A172 (cell line): ENCODE data around the gene CD247. TPM values are rescaled to one million over a fixed set of nuclear protein-coding genes. Genes with fewer than 3 reads are reported as not detected.

Experiments
- DNase-seq: peaks from one replicate; pipeline ENCODE4 v3.0.0-alpha.2; 2015; ENCODE audit warnings: low spot score
- total RNA-seq: library from RNA; depleted of rRNA; stranded (reverse); fragments of >200 nt; shearing (Covaris generic); gene quantifications from 2 replicates; pipeline ENCODE4 v1.2.3, GENCODE V29; 2014; rRNA removed

The CD247 gene
- total RNA-seq, 1 experiment from 2014 or later, result not detected

DNA sequence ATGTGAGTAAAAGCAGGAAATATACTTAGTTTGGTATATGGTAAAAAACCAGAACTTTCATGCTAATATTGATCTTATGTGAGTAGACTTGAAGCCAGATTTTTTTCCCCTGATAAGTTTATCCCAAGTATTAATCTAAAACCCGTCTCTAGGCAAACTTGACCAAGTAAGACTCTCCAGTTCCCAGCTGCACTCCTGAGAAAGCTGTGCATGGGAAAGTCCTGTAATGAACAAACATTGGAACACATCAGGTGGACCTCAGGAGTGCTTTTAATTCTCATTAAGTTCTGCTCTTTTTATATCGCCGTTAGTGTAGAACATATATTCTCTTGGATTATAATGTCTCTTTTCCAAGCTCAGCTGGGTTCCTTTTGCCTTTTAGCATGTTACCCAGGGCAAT lies 105.0 kb downstream of the CD247 start:
- no peak for DNase-seq

DNA sequence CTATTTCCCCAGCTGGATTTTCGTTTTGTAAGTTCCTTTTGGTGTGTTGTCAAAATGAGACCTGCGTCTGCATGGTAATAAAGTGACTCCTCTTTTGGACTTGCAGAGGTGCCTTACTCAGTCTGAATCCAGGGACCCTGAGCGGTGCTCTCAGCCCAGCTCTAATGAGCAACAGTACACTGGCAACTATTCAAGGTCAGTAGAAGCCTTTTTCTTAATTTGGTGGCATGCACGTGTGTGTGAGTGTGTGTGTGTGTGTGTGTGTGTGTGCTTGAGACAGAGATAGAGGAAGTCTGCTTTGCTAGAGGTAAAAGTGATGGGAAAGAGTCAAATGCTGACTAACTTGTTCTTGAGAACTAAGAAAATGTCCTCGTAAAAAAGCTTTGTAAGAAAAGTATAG lies 105.4 kb downstream of the CD247 start:
- no peak for DNase-seq

DNA sequence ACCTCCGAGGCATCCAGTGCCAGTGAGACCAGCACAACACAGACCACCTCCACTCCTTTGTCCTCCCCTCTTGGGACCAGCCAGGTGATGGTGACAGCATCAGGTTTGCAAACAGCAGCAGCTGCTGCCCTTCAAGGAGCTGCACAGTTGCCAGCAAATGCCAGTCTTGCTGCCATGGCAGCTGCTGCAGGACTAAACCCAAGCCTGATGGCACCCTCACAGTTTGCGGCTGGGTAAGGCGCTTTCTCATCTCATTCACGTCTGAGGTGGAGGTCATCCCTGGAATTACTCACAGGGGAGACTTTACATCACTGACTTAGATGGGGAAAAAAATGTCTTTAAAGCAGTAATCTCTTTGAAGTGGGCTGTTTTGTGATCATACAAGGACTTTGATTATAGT lies 106.3 kb downstream of the CD247 start:
- no peak for DNase-seq

DNA sequence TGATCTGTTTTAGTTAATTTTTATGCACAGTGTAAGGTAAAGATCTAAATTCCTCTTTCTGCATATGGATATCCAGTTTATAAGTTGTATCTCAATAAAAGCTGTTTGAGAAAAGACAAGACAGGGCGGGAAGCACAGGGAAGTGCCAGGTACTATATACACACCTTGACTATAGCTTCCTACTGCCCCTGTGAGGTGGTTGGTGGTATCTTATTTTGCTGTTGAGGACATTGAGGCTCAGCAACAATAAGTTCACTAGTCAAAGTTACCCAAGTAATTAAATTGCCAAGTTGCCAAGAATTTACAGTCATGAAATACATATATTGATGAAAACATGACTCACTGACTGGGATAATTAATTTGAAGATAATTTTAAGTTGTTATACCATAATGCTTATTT lies 109.1 kb downstream of the CD247 start:
- peak; percentile 6 for DNase-seq

DNA sequence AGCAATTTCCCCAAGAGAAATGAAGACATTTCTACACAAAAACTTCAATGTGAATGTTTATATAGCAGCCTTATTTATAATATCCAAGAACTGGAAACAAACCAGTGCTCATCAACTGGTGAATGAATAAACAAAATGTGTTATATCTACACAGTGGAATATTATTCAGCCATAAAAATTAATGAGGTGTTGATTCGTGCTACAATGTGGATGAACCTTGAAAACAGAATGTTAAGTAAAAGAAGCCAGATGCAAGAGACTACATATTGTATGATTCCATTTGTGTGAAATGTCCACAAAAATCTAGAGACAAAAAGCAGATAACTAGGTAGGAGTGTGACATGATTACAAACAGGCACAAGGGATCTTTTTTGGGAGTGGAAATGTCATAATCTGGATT lies 110.0 kb downstream of the CD247 start:
- no peak for DNase-seq

DNA sequence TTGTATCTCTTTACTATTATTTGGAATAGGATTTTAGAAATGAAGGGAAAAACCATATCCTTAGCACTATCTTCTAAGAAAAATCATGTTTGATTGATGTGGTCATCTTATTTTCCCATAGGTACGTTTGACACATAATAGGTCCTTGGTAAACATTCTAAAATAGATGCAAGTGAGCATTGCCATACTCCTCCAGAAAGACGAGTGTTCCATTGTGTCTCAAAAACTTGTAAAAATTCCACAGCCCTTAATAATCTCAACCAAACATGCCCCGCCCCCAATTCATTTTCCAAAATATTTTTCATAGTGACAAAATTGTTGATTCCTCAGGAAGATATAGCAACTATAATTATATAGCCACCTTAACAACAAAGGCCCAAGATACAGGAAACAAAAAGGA lies 113.4 kb downstream of the CD247 start:
- DNase-seq, result no peak

DNA sequence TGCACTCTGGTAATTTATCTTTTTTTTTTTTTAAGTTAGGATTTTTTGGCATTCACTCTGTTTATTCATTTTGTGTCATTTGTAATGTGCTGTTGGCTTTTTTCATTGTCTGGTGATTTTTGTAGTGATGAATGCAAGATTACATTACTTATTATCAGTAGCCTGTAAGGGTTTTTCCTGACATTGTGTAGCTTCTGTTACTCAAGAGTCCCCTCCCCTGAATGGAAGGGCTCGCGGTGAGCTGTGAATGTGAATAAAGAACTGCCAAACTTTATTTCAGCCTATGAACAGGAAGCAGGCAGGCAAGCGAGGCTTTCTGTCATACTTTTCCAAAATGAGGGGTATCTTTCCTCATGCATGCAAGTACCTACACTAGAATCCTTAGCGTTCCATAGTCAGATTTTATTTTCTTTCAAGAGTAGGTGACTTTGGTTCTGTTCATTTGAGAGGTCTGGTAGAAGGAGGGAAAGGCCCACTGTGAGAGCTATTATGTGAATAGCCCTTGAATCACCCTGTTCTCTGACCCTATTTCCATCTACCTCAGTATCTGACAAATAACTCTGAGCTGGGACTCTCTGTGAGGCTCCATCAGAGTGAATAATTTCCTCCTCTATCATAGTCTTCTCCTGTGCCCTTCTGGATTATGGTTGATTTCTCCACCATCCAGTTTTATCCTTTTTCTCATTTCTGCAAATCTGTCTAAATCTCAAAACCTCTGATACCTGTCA lies 114.0 kb downstream of the CD247 start:
- no peak for DNase-seq

DNA sequence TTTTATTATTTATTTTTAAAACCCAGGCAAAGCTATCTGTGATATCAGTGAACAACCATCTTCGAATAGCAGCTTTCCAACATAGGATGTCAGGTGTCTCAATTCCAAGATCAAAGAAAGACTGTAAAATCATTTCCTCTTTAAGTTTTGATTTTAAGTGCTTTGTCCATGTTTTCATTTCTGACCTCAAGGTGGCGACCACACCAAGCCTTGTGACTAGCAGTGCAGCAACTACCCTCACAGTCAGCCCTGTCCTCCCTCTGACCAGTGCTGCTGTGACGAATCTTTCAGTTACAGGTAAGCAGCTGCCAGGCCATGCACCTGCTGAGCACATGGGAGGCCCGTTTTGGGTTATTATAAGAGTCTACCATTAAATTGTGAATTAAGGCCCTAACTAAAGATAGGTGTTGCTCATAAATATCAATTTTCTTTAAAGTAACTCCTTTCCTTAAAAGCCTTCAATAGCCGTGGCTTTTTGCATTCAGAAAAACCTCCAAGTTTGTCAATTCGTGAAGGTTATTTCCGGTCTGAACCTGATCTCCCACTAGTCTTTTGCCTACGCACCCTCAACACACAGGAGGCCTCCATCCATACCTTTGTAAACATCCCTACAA lies 117.0 kb downstream of the CD247 start:
- peak; percentile 66 for DNase-seq

DNA sequence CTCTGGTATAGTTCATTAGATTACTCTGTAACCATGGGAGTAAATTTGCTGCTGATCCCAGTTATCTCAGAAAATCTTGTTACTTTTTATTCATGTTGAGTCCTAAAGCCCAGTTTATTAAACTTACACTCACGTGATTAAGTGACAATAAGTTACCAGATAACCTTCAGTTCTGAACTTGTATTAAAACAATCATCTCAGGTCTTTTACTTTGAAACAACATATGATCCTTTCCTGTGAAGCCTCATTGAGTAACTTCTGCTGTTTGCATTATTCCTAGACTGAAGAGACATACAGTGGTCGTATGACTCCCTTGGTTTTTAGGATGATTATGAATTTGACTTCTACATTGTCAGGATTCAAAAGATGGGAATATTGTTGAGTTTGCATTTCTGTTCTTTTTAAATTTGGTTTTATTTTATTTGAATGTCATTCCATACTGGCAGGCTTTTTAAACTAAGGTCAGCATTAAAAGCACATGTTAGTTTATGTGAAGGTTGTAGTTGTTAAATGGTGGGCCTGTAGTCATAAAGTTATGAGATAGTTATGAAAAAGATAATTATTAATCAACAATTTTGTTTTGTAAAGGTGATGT lies 117.9 kb downstream of the CD247 start:
- DNase-seq, result no peak

DNA sequence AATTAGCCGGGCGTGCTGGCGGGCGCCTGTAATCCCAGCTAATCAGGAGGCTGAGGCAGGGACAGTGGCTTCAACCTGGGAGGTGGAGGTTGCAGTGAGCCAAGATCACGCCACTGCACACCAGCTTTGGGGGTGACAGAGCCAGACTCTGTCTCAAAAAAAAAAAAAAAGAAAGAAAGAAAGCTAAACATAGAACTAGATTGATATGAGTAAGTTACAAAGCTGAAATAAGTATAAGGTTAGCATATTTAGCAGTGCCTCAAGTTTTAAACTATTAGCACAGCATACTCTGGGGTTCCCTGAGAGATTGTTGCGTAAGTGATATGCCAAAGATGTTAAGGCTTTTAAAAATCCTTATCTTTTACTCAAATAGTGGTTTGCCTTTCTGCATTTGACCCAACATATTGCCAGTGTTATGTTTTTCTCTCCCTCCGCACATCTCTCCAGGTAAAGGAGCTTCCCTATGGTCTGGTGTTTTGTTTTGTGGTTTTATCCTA lies 126.1 kb downstream of the CD247 start:
- no peak for DNase-seq

DNA sequence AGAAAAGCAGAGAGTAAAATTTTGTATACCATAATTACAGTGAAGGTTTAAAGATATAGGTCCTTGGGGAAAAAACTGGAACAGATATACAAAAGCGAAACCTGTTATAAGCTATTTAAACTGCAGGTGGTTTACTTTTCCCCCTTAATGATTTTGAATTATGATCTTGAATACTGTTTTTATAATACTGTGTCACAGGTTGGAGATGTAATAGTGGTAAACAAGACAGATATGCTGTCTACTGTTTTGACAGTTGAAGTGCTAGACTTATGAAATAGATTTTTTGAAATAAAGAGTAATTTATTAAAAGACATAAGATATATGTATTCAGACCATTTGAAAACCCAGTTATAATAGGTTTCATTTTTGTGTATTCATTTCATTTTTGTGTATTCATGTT lies 129.4 kb downstream of the CD247 start:
- no peak for DNase-seq

DNA sequence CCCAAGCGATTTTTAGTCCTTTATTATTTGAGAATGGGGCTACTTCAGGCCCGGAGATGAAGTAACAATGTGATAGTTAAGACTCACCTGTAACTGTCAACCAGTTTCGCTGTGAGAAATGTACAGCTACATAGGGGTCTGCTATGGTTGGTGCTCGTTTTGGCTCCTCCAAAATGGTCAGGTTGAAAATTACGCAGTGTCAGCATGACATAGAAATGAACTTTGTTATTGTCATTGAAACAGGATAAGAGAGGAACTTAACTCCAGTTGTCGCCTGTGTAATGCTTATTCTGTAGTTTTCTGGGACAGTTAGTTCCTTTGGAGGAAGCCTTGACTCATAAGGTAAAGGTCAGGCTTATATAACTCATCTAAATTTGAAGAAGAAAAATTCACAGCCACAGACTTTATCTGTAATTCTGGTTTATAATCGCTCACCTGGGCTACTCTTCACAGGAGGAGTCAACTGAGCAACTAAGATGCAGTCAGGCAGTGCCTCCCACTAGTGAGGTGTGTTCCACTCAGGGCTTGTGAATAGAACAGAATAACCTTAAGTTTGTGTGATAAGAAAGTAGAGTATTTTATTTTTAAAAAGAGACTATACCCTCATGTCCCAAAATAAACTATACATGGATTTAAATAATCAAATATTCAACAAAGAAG lies 130.9 kb downstream of the CD247 start:
- no peak for DNase-seq

Other genes with a start within 250 kb of the CD247 start
- gene CREG1, start 35.2 kb upstream of the CD247 start, total RNA-seq, result 90.0 and 93.8 TPM in 2 replicates
- 0.29 and 0.36 TPM in 2 replicates for gene RCSD1, start 111.7 kb upstream of the CD247 start, total RNA-seq
- 126 and 170 TPM in 2 replicates for gene MPZL1, start 203.5 kb upstream of the CD247 start, total RNA-seq